ENCODE results near the gene LSM2.
"Not testable (repeated sequence)": the region's sequence is repeated elsewhere in the genome, so short reads cannot be mapped to it uniquely, and the experiment has no call there.

The LSM2 gene

GRCh38 chr6:31799781-31800180, 7.0 kb downstream of the LSM2 start:
- in situ Hi-C loops (cut with HindIII; ENCODE audit: low sequenced_read_pairs): no loop called here

DNA sequence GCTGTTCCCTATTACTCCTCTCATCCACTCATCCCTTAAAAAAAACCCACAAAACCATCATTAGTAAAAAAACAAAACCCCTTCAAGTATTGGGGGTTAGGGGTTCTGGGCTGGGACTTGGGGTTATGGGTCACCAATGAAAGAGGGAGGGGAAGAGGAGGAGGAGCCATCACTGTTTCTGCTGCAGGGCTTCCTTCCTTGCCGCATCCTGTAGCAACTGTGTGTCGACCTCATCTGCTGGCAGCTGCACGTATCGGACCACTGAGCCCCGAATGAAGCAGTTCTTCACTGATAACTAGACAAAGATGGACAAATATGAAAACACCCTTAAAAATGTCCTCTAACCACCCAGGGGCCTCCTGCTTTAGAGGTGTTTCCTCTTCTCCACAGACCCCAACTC, 9.2 kb downstream of the LSM2 start:
- in situ Hi-C loops (cut with HindIII; ENCODE audit: low sequenced_read_pairs): no loop called here

GRCh38 chr6:31796993-31797385, 9.8 kb downstream of the LSM2 start:
- in situ Hi-C loops (cut with HindIII; ENCODE audit: low sequenced_read_pairs): no loop called here

GRCh38 chr6:31795616-31796298, 11.0 kb downstream of the LSM2 start, which contains the start of gene VARS1:
TSS of gene VARS1 (minus strand) at chr6:31795752. CDS start at chr6:31795217, 535 bp downstream.
- in situ Hi-C loops (cut with HindIII; ENCODE audit: low sequenced_read_pairs): no loop called here

- in situ Hi-C loops (cut with HindIII; ENCODE audit: low sequenced_read_pairs): no loop called here
Measured at GRCh38 chr6:31794866-31795615, 11.7 kb downstream of the LSM2 start.

GRCh38 chr6:31794294-31794865, 12.4 kb downstream of the LSM2 start:
- in situ Hi-C loops (cut with HindIII; ENCODE audit: low sequenced_read_pairs): no loop called here

GRCh38 chr6:31793927-31794245, 12.9 kb downstream of the LSM2 start:
- in situ Hi-C loops (cut with HindIII; ENCODE audit: low sequenced_read_pairs): not testable (repeated sequence)

GRCh38 chr6:31792761-31793171, 14.0 kb downstream of the LSM2 start:
- in situ Hi-C loops (cut with HindIII; ENCODE audit: low sequenced_read_pairs): no loop called here

- in situ Hi-C loops (cut with HindIII; ENCODE audit: low sequenced_read_pairs): no loop called here
Measured at GRCh38 chr6:31792090-31792374, 14.7 kb downstream of the LSM2 start.

DNA sequence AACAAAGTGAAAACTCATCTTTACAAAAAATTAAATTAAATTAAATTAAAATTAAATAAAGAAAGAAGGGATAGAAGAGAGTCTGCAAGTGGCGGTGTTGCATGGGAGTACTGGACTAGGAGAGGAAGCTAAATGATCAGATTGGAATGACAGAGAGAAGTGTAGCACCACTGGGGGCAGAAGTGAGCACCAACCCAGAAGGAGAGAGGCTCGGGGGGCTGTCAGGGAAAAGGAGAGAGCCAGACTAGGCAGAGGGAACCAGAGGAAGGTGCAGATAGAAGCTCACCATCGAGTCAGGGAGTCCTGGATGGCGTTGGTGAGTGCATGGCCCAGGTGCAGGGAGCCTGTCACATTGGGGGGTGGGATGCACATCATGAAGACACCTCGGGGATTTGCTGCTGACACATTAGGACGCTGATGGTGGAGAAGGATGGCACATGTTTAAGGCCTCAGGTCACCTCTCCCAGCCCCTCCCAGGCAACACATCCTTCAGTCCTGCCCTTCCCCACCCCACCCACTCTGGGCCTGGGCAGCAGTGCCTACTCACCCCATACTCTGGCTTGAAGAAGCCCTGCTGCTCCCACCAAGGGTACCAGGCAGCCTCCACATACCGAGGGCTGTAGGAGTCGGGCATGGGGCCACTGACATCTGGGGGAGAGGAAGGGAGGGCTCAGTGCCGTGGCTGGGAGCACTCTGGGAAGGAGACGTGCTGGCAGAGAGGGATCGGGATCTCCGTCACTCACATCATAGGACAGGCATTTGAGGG, 15.3 kb downstream of the LSM2 start:
- in situ Hi-C loops (cut with HindIII; ENCODE audit: low sequenced_read_pairs): no loop called here

DNA sequence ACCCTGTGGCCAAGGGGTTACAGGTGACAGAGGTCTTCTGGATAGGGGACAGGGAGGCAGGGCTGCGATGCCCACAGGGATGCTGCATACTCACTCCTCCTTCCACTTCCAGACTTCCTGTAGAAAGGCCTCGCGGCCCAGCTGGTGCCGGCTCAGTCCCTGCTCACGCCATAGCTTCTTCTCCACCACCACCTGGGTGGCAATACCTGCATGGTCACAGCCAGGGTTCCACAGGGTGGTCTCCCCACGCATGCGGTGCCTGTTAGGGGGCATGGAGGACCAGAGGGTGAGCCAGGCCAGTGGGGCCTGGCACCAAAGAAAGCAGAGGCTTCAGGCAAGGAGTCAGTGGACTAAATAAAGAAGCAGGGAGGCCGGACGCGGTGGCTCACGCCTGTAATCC, 21.3 kb downstream of the LSM2 start:
- in situ Hi-C loops (cut with HindIII; ENCODE audit: low sequenced_read_pairs): no loop called here

DNA sequence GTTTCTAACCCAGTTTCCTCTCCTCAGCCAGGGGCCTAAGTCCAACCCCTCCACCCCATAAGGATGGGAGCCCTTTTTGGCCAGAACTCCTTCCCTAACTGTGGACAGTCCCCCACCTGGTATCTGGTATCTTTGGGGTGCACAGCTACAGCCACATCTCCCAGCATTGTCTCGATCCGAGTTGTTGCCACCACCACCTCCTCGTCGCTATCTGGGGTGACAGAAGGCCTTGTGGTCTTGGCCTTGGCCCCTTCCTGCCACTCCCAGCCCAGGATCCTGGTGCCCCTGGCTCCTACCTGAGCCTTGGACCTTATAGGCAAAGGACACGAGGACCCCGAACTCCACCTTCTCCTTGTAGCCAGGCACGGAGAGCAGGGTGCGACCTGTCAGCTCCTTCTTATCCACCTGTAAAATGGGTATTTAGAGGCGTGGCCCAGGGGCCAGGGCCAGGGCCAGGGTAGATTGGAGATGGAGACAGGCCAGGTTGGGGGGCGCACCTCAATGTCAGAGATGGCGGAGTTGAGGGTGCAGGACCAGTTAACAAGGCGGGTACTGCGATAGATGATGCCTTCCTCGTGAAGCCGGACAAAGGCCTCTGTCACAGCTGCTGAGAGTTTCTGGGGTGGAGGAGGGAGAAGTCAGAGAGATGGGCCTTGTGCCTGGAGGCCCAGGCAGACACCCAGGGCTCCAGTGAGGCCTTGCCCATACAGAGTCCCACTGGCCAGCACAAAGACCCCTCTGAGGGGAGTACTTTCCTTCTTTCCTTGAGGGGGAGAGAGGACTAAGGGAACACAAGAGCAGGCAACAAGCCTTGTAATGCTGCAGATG, 22.5 kb downstream of the LSM2 start:
- in situ Hi-C loops (cut with HindIII; ENCODE audit: low sequenced_read_pairs): no loop called here

- in situ Hi-C loops (cut with HindIII; ENCODE audit: low sequenced_read_pairs): no loop called here
Measured at GRCh38 chr6:31782126-31782855, 24.5 kb downstream of the LSM2 start.

DNA sequence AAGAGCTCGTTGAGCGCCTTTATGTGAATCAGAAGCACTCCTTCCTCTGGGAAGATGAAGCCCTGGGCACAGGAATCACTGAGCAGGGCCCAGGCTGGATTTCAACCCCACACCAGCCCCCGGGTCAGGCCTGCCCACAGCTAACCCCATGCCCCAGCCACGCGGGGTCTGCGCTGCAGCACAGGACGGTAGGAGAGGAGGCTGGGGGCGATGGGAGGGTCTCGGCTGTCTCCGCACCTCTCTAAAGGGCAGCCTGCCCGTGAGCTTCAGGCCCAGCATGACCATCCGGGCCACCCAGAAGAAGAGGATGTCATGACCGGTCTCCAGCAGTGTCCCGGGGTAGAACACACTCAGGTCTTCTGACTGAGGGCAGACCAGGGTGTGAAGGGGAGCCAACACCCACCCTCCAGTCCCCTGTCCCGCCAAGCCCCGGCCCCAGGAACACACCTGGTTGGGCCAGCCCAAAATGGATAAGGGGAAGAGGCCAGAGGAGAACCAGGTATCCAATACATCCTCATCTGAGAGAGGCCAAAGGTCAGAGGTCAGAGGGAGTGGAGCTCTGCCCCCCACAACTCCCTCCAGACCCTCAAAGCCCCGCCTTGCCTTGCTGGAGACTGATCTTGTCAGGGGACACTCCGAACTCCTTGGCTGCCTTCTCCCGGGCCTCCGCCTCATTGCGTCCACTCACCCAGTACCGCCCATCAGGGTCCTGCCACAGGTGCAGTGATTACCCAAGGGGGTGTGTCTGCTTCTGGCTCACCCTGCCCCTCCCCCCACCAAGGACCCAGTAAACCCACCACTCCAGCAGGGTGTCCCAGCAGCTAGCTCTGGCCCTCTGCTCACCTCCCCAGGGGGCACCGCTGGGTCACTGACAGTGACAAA, 25.3 kb downstream of the LSM2 start:
- in situ Hi-C loops (cut with HindIII; ENCODE audit: low sequenced_read_pairs): no loop called here

- in situ Hi-C loops (cut with HindIII; ENCODE audit: low sequenced_read_pairs): no loop called here
Measured at GRCh38 chr6:31780507-31781243, 26.1 kb downstream of the LSM2 start.

GRCh38 chr6:31779908-31780307, 26.9 kb downstream of the LSM2 start:
- in situ Hi-C loops (cut with HindIII; ENCODE audit: low sequenced_read_pairs): no loop called here

- in situ Hi-C loops (cut with HindIII; ENCODE audit: low sequenced_read_pairs): no loop called here
Measured at GRCh38 chr6:31778999-31779885, 27.5 kb downstream of the LSM2 start.

DNA sequence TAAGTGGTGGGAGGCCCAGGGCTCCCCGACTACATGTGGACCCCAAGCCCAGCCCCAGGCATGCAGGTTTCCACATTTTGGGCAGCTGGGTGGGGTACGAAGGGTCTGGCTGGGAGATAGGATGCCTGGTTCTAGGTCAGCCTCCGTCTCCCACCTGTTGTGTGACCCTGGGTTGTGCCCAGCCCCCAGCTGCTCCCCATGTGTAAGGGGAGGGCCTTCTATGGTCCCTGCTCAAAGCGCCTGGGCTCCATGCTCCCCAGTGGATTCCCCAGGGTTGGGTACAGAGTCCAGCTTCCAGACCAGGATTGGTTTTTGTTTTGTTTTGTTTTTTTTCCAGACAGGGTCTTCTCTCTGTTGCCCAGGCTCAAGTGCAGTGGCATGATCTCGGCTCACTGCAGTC, 28.6 kb downstream of the LSM2 start:
- in situ Hi-C loops (cut with HindIII; ENCODE audit: low sequenced_read_pairs): no loop called here
